Measurements from ENCODE around the gene SPTLC3. TPM values are rescaled to one million over a fixed set of nuclear protein-coding genes. Genes with fewer than 3 reads are reported as not detected.

The SPTLC3 gene
- total RNA-seq, 3 donors from 2014 or later = 7.2 to 18.2 (median 9.7) TPM

DNA sequence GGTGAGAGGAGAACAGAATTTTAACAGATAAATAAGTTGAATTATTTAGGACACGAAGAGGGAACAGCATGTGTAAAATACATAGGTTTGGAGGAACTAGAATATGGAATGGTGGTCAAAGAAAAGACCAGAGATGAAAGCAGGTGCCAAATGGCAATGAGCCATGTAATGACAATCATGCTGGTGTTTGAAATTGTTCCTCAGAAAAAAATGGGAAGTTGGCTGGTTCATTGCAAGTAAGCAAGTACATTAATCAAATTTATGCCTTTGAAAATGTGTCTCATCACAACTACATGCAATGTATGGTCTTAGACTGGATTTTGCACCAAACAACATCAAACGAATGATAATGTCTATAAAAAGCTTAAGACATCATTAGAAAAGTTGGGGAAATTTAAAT, 83.3 kb downstream of the SPTLC3 start:
- no peaks in the 10 kb centered on the region for H3K4me1 ChIP-seq (ENCODE audit: low read depth)
- intact Hi-C loops (cut with DNase I, micrococcal nuclease) = no loop called here
- no peak overlapping the region for H3K4me3 ChIP-seq
- H3K36me3 ChIP-seq (ENCODE audit: low read depth) = no peaks in the 10 kb centered on the region
- DNase-seq = no peak
- TF ChIP-seq, protein P1, sequence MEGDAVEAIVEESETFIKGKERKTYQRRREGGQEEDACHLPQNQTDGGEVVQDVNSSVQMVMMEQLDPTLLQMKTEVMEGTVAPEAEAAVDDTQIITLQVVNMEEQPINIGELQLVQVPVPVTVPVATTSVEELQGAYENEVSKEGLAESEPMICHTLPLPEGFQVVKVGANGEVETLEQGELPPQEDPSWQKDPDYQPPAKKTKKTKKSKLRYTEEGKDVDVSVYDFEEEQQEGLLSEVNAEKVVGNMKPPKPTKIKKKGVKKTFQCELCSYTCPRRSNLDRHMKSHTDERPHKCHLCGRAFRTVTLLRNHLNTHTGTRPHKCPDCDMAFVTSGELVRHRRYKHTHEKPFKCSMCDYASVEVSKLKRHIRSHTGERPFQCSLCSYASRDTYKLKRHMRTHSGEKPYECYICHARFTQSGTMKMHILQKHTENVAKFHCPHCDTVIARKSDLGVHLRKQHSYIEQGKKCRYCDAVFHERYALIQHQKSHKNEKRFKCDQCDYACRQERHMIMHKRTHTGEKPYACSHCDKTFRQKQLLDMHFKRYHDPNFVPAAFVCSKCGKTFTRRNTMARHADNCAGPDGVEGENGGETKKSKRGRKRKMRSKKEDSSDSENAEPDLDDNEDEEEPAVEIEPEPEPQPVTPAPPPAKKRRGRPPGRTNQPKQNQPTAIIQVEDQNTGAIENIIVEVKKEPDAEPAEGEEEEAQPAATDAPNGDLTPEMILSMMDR (IDR thresholded peaks at IDR 0.05) = no peak
- ATAC-seq = no peak
- no peaks in the 10 kb centered on the region for H3K9me3 ChIP-seq

DNA sequence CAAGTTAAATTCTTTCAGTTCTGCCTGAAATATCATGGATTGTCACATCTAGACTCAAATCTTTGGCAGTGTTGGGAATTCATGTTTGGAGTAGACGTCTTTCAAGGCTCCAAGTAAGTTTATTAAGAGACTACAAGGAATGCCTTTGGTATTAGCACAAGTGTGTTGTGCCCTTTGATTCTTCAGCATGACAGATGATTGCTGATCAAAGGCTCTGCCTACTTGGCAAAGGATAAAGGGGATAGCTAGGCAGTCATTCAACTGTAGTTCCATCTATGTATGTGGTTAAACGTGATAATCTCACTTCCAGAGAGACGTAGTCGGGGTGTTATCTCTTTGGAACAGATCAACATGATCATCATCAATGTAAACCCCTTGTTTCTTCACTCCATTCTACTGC, 86.2 kb downstream of the SPTLC3 start:
- DNase-seq (no peak), ATAC-seq (no peak)
- TF ChIP-seq, protein P1 (IDR thresholded peaks at IDR 0.05) = no peak
- no peak overlapping the region for H3K4me3 ChIP-seq
- intact Hi-C loops (cut with DNase I, micrococcal nuclease) = no loop called here
- no peaks in the 10 kb centered on the region for H3K36me3 ChIP-seq (ENCODE audit: low read depth)
- no peaks in the 10 kb centered on the region for H3K4me1 ChIP-seq (ENCODE audit: low read depth)
- H3K9me3 ChIP-seq = no peaks in the 10 kb centered on the region

DNA sequence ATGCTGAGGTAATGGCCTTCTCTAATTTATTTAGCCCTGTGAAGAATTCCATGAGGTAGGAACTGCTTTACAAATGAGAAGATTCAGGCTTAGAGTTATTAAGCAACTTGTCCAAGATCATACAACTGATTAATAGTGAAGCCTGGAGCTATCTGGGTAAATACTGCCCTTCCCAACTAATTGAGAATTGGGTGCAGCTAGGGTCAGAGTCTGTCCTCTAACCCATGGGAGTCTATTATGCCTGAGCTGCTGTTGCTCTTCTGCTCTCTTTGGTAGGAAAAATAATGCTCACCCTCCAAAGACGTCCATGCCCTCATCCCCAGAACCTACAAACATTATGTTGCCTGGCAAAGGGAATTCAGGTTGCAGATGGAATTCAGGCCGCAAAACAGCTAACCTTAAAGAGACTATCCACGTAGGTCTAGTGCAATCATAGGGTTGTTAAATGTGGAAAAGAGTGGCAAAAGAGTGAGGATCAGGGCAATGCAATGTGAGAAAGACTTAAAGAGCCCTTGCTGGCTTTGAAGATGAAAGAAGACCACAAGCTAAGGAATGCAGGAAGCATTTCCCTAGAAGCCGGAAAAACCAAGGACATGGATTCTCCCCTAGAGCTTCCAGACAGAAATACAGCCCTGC, 90.1 kb downstream of the SPTLC3 start:
- intact Hi-C loops (cut with DNase I, micrococcal nuclease) = no loop called here
- TF ChIP-seq, protein P1 (IDR thresholded peaks at IDR 0.05) = no peak
- DNase-seq = no peak
- Histone ChIP-seq H3K4me3 (no peak overlapping the region), H3K9me3 (no peaks in the 10 kb centered on the region), H3K4me1 (ENCODE audit: low read depth) (no peaks in the 10 kb centered on the region), H3K36me3 (ENCODE audit: low read depth) (no peaks in the 10 kb centered on the region)
- no peak for ATAC-seq

DNA sequence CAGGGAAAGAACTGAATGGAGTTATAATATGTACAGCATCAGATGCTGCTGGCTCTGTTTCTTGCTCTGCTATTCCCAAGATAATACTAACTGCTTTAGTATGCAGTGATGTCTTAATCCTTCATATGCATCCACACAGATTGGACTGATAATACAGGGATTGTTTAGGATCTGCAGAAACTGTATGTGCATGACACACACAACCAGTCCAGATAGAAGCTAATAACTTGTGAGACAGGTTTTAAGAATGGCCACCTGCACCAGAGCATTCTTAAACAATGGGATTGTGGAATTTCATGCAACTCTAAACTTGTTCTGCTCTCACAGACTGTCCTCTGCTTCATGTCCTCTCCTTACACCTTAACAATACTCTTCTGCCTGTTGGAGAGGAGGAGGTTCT, 90.9 kb downstream of the SPTLC3 start:
- ATAC-seq (no peak), DNase-seq (no peak)
- TF ChIP-seq, protein P1 (IDR thresholded peaks at IDR 0.05) = no peak
- Histone ChIP-seq H3K4me1 (ENCODE audit: low read depth) (no peaks in the 10 kb centered on the region), H3K4me3 (no peak overlapping the region), H3K36me3 (ENCODE audit: low read depth) (no peaks in the 10 kb centered on the region), H3K9me3 (no peaks in the 10 kb centered on the region)
- intact Hi-C loops (cut with DNase I, micrococcal nuclease) = loop anchor here in 1 of 2 donors (10.0 kb wide), 1 partner anchor 175 kb away; no protein-coding TSS in a partner anchor

DNA sequence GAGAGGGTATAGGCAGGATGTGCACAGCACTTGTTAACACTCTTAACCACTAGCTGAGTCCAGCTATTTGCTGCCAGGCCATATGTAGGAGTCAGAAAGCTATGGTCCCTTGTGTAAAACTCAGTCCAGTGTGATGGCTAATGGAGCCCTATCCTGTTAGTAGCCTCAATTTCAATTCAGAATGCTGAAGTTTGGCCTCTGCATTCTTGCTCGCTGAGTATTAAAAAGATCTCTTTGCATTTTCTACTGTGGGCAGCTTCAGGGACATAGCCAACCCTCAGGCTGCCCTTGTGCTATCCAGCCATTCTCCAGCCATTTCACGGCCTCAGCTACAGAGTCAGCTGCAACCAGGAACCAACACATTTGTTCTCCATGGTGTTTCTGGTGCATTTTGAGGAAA, 92.5 kb downstream of the SPTLC3 start:
- intact Hi-C loops (cut with DNase I, micrococcal nuclease) = loop anchor here in 1 of 2 donors (10.0 kb wide), 1 partner anchor 176 kb away; no protein-coding TSS in a partner anchor
- Histone ChIP-seq H3K9me3 (no peaks in the 10 kb centered on the region), H3K4me1 (ENCODE audit: low read depth) (no peaks in the 10 kb centered on the region), H3K36me3 (ENCODE audit: low read depth) (no peaks in the 10 kb centered on the region), H3K4me3 (no peak overlapping the region)
- ATAC-seq = no peak
- no peak for DNase-seq
- TF ChIP-seq, protein P1 (IDR thresholded peaks at IDR 0.05) = no peak
